Measurements from ENCODE around the gene SCAANT1. TPM values are rescaled to one million over a fixed set of nuclear protein-coding genes. Genes with fewer than 3 reads are reported as not detected.
A peak's percentile ranks its signal among the peaks of the same experiment; 100 is the strongest.

Gene SCAANT1
- total RNA-seq, 1 donor from 2014 or later: not detected

DNA sequence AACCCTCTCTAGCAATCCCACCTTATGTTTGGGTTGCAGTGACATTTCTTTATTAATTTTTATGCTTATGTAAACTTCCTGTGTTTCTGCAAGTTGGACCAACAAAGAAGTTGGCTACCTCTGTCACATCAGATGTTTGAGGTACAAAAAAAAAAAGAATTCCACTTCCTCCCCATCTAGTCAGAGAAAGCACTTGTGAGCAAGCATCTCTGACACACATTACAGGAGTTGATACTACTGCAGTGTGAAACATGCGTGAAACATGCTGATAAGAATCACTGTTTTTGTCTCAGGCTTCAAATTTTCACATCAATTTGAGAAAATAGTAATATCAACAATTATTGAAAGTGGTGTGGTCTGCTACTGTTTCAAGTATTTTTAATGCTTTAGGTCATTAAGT is 1.3 kb downstream of the SCAANT1 start:
- no peaks in the 10 kb centered on the region for H3K27me3 Mint-ChIP-seq (ENCODE audit: unreplicated experiment)
- peak overlapping the region; percentile 88 for H3K4me3 Mint-ChIP-seq (ENCODE audit: unreplicated experiment)
- no peak for TF ChIP-seq CTCF (IDR thresholded peaks at IDR 0.05)
- peaks cover 33% of the 10 kb centered on the region for H3K4me1 Mint-ChIP-seq (ENCODE audit: unreplicated experiment)
- no peaks in the 10 kb centered on the region for H3K9me3 Mint-ChIP-seq (ENCODE audit: unreplicated experiment)
- peaks cover 3% of the 10 kb centered on the region for H3K36me3 Mint-ChIP-seq (ENCODE audit: unreplicated experiment)
- peak overlapping the region; percentile 94 for H3K27ac Mint-ChIP-seq (ENCODE audit: unreplicated experiment)
- DNase-seq (ENCODE audit: extremely low spot score, unreplicated experiment): no peak

DNA sequence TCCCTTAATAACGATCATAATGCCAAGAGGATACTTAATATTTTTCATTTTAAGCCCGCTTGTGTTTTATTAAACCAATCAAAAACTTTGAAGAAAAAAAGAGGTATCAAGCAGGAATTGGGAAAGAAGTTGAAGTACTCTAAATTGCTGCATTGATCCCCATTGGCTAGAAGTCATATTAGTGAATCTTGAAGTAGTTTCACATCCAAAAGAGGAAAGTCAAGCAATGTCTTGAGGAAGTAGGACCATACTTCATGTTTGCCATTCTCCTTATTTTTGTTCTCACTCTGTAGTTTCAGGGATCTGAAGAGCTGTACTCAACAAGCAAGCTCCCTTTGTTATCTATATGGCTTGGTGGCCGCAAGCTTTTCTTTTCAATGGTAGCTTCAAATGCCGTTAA is 2.2 kb downstream of the SCAANT1 start:
- no peak overlapping the region for H3K4me3 Mint-ChIP-seq (ENCODE audit: unreplicated experiment)
- TF ChIP-seq CTCF (IDR thresholded peaks at IDR 0.05): no peak
- DNase-seq (ENCODE audit: extremely low spot score, unreplicated experiment): no peak
- no peaks in the 10 kb centered on the region for H3K9me3 Mint-ChIP-seq (ENCODE audit: unreplicated experiment)
- H3K36me3 Mint-ChIP-seq (ENCODE audit: unreplicated experiment): peaks cover 3% of the 10 kb centered on the region
- H3K4me1 Mint-ChIP-seq (ENCODE audit: unreplicated experiment): peaks cover 33% of the 10 kb centered on the region
- no peaks in the 10 kb centered on the region for H3K27me3 Mint-ChIP-seq (ENCODE audit: unreplicated experiment)
- H3K27ac Mint-ChIP-seq (ENCODE audit: unreplicated experiment): no peak overlapping the region

DNA sequence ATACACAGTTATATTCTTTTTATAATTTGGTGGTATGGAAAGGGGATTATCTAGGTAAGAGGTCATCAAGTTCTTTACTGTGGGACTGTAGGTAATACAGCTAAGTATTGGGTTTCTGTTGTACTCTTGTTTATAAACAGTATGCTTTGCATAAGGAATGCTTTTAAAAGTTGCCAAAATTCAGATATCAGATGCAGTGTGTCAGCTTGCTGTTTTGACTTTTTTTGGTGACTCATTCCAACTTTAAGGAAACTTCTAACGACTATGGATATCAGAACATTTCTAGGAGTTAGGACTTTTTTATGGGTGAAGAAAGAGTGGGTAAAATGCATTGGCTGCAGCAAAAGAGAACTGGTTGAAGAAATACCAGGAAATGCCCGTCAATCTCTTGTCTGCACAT is 2.8 kb downstream of the SCAANT1 start:
- no peak for DNase-seq (ENCODE audit: extremely low spot score, unreplicated experiment)

DNA sequence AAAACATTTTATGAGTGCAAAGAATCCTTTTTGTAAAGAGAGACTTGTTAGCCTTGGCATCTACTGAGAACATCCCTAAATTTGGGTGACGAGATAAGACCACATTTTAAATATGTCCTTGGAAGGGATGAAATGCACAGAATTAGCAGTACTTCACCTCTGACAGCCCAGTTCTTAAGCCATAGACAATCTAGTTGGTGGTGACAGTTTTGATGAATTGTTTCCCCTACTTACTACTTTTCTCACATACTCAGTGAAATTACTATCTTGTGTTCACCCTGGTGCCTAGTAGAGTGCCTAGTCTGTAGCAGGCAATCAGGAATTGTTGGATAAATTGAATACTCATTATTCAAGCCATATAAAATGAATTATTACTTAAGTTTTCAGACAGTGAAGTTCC is 3.4 kb downstream of the SCAANT1 start:
- H3K36me3 Mint-ChIP-seq (ENCODE audit: unreplicated experiment): peaks cover 3% of the 10 kb centered on the region
- H3K9me3 Mint-ChIP-seq (ENCODE audit: unreplicated experiment): no peaks in the 10 kb centered on the region
- DNase-seq (ENCODE audit: extremely low spot score, unreplicated experiment): no peak
- H3K27me3 Mint-ChIP-seq (ENCODE audit: unreplicated experiment): no peaks in the 10 kb centered on the region
- no peak for TF ChIP-seq CTCF (IDR thresholded peaks at IDR 0.05)
- no peak overlapping the region for H3K4me3 Mint-ChIP-seq (ENCODE audit: unreplicated experiment)
- H3K27ac Mint-ChIP-seq (ENCODE audit: unreplicated experiment): no peak overlapping the region
- H3K4me1 Mint-ChIP-seq (ENCODE audit: unreplicated experiment): peaks cover 30% of the 10 kb centered on the region

More for the DNA sequence above, 2.8 kb downstream of the SCAANT1 start:
- H3K36me3 Mint-ChIP-seq (ENCODE audit: unreplicated experiment): peaks cover 3% of the 10 kb centered on the region
- peaks cover 33% of the 10 kb centered on the region for H3K4me1 Mint-ChIP-seq (ENCODE audit: unreplicated experiment)
- no peaks in the 10 kb centered on the region for H3K27me3 Mint-ChIP-seq (ENCODE audit: unreplicated experiment)
- TF ChIP-seq CTCF (IDR thresholded peaks at IDR 0.05): no peak
- H3K9me3 Mint-ChIP-seq (ENCODE audit: unreplicated experiment): no peaks in the 10 kb centered on the region
- no peak overlapping the region for H3K27ac Mint-ChIP-seq (ENCODE audit: unreplicated experiment)
- H3K4me3 Mint-ChIP-seq (ENCODE audit: unreplicated experiment): no peak overlapping the region

GRCh38 chr3:63908081-63908736 is 4.0 kb downstream of the SCAANT1 start:
- Mint-ChIP-seq H3K27me3 (ENCODE audit: unreplicated experiment) (no peaks in the 10 kb centered on the region), H3K4me3 (ENCODE audit: unreplicated experiment) (no peak overlapping the region), H3K27ac (ENCODE audit: unreplicated experiment) (peak overlapping the region; percentile 9), H3K9me3 (ENCODE audit: unreplicated experiment) (no peaks in the 10 kb centered on the region), H3K36me3 (ENCODE audit: unreplicated experiment) (peaks cover 3% of the 10 kb centered on the region), H3K4me1 (ENCODE audit: unreplicated experiment) (peaks cover 29% of the 10 kb centered on the region)
- TF ChIP-seq CTCF (IDR thresholded peaks at IDR 0.05): peak; percentile 42
- DNase-seq (ENCODE audit: extremely low spot score, unreplicated experiment): no peak

Measured in osteocyte (in vitro differentiated cells).